Measurements from ENCODE around the gene ERAL1.
"Not testable (repeated sequence)": the region's sequence is repeated elsewhere in the genome, so short reads cannot be mapped to it uniquely, and the experiment has no call there.

The ERAL1 gene

DNA sequence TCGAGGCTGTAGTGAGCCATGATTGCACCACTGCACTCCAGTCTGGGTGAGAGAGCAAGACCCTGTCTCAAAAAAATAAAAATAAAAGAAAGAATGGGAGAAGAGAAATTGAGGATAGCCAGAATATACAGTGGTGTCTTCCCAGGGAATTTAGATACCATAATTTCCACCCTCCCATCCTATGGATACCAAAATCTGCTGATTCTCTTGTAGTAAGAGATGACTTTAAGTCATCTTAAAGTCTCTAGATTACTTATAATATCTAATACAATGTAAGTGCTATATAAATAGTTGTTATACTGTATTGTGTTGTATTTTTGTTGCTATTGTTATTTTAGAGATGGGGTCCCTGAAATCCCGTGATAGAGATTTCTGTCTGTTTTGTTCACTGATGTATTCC, 1.5 kb upstream of the ERAL1 start:
- no peak for DNase-seq (ENCODE audit: low read depth)

GRCh38 chr17:28855336-28855679, 492 bp downstream of the ERAL1 start:
- no peak for DNase-seq (ENCODE audit: low read depth)

- no peak for DNase-seq (ENCODE audit: low read depth)
Measured at GRCh38 chr17:28856028-28856574, 1.3 kb downstream of the ERAL1 start.

GRCh38 chr17:28857905-28858800, 3.3 kb downstream of the ERAL1 start:
- no peak for DNase-seq (ENCODE audit: low read depth)

DNA sequence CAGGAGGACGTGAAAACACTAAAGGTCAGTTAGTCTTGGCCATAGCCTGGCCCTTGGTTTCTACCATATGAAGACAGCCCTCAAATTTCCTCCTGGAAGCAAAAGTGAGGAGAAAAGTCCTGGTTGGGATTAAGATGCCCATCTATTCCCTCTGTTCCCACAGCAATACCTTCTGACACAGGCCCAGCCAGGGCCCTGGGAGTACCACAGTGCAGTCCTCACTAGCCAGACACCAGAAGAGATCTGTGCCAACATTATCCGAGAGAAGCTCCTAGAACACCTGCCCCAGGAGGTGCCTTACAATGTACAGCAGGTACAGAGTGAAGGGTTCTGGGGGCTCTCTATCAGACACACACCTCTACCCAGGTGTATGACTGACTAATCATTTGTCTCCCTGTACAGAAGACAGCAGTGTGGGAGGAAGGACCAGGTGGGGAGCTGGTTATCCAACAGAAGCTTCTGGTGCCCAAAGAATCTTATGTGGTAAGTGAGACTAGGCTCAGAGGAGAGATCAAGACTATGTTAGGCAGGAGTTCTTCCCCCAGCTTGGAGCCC, 4.1 kb downstream of the ERAL1 start:
- no peak for DNase-seq (ENCODE audit: low read depth)

DNA sequence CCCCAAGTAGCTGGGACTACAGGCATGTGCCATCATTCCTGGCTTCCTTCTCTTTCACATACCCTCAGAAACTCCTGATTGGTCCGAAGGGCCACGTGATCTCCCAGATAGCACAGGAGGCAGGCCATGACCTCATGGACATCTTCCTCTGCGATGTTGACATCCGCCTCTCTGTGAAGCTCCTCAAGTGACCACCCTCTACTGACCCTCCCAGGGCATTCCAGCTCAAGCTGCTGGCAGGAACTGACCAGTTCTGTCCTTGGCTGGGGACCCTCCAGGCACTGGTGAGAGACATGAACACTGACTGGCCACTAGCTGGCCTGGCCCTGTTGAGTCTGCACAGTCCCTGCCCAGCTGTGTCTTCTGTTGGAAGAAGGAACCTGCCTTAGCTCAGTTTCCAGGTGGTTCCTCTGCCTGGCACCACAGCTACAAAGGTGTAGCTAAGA, 5.6 kb downstream of the ERAL1 start:
- no peak for DNase-seq (ENCODE audit: low read depth)

GRCh38 chr17:28861393-28862203, 6.8 kb downstream of the ERAL1 start:
- DNase-seq (ENCODE audit: low read depth) = no peak

- DNase-seq (ENCODE audit: low read depth) = no peak
Measured at GRCh38 chr17:28862561-28862960, 7.7 kb downstream of the ERAL1 start.

DNA sequence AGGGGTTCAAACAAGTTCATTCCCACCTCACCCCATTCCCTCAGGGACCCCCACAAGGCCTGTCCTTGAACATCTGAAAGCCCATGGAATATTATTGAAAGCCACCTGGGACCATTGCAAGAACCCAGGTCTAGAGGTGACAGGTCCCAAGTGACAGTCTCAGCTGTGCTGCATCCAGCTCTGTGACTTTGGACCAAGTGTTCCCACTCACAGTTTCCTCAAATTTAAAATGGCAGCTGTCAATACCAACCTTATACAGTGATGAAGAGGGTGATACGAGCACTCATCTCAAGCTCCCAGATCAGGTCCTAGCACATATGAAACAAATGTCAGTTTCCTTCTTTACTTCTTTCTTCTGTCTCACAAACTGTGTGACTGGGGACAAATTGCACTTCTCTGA, 9.1 kb downstream of the ERAL1 start:
- no peak for DNase-seq (ENCODE audit: low read depth)

- DNase-seq (ENCODE audit: low read depth) = no peak
Measured at GRCh38 chr17:28864991-28865849, 10.4 kb downstream of the ERAL1 start.

GRCh38 chr17:28865946-28866752, 11.3 kb downstream of the ERAL1 start:
- no peak for DNase-seq (ENCODE audit: low read depth)

DNA sequence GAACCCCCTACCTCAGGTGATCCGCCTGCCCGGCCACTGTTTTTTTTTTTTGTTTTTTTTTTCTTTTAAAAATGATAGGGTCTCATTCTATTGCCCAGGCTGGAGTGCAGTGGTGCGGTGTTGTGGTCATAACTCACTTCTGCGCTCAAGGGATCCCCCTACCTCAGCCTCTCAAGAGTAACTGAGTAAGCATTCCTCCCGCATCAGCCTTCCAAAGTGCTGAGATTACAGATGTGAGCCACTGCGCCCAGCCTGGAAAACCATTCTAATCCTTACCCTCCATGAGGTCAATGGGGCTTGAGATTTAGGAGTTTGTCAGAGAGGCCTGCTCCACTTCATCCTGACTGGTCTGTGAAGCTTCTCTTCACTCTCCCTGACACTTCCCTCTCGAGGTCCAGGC, 12.5 kb downstream of the ERAL1 start:
- DNase-seq (ENCODE audit: low read depth) = no peak

DNA sequence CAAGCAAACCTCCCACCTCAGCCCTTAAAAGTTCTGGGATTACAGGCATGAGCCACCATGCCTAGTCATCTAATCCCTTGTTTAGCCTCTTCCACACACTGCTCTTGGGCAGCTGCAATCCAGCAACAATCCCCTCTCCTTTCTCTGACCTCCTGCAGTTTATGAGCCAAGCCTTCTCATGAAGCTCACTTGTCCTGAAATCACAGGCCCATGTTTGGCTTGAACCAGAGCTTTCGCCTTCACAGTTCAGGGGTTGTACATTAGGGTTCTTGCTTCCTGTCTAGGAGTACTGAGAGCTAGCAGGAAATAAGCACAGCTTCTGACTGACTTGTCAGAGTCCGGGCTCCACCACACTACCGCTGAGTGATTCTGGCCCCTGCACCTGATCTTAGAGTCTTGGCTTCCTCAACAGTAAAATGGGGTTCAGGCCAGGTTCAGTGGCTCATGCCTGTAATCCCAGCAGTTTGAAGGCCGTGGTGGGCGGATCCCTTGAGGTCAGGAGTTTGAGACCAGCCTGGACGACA, 16.3 kb downstream of the ERAL1 start:
- DNase-seq (ENCODE audit: low read depth) = peak; percentile 24

- DNase-seq (ENCODE audit: low read depth) = no peak
Measured at GRCh38 chr17:28873839-28874238, 19.0 kb downstream of the ERAL1 start.

GRCh38 chr17:28874750-28875149, 19.9 kb downstream of the ERAL1 start:
- no peak for DNase-seq (ENCODE audit: low read depth)

DNA sequence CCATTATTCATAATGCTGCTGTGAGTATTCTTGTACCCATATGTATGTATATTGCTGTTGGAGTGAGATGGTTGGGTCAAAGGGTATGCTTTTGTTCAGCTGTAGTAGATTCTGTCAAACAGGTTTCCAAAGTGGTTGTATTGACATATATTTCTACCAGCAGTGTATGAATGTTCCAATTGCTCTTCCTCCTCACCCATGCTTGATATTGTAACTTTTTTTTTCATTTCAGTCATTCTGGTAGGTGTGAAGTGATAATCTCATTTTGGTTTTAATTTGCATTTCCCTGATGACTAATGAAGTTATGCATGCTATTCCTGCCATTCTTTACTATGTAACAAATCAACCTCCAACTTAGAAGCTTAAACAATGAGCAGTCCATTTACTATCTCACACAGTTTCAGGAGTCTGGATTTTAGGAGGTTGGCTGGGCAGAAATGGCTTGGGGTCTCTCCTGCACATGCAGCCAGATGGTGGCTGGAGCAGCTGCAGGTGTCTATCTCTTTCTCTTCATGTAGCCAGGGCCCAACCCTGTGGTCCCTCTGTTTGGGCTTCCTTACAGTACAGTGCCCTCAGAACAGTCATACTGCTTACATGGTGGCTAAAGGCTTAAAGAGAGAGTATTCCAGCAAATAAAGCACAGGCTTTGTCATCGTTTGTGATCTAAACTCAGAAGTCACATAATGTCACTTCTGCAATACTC, 21.2 kb downstream of the ERAL1 start:
- no peak for DNase-seq (ENCODE audit: low read depth)

GRCh38 chr17:28877150-28877711, 22.4 kb downstream of the ERAL1 start:
- DNase-seq (ENCODE audit: low read depth) = not testable (repeated sequence)

DNA sequence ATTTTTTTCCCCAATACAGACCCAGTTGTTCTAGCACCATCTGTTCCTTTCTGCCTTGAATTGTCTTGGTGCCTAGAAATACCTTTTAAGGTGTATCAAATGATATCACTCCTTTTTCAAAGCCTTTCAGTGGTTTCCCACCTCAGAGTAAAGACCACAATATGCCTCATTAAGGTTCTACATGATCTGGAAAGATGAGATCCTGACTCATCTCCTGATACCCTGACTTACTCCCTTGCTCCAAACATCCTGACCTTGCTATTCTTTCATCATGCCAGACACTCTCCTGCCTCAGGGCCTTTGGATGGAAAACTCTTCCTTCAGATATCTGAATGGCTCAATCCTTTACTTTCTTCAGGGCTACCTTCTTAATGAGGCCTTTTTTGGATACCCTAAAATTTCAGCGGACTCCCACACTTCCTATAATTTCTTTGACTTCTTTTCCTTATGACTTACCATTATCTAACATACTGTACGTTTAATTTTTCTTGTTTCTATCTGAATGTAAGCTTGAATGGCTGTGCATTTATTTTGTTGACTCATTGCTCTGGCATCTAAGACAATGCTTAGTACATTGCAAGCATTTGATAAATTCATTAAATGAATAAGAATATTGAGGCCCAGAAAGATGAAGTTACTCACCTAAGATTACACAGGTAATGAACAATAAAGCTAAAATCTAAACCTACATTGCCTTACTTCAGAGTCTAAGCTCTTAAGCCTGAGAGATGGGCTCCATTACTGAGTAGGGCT, 23.5 kb downstream of the ERAL1 start:
- peak; percentile 31 for DNase-seq (ENCODE audit: low read depth)

GRCh38 chr17:28878981-28879380, 24.2 kb downstream of the ERAL1 start:
- DNase-seq (ENCODE audit: low read depth) = peak; percentile 64
